HEK293T (cell line): Measurements from ENCODE around the gene MSMB.

Source experiments
- CTCF ChIA-PET: fragments of 350-600 bp; formaldehyde crosslinking; extraction: SDS; loops from one replicate; lab custom pipeline; 2021; ENCODE audit warnings: antibody characterized with exemption, inconsistent platforms; lab: Yijun Ruan, JAX
- POLR2A ChIA-PET: fragments of 350-600 bp; formaldehyde crosslinking; extraction: SDS; loops from one replicate; lab custom pipeline; 2020; ENCODE audit warnings: antibody characterized with exemption, inconsistent platforms; lab: Yijun Ruan, JAX
- DNase-seq: peaks from one replicate; pipeline ENCODE4 v3.0.0; 2012; ENCODE audit warnings: mixed read lengths; ENCODE audit errors: extremely low spot score
- ARNT ChIP-seq: fragments of 450-650 bp; IDR thresholded peaks from 2 replicates; pipeline ENCODE4 v1.6.1; 2017; ENCODE audit warnings: mild to moderate bottlenecking
- BHLHE40 ChIP-seq: fragments of 450-650 bp; IDR thresholded peaks from 2 replicates; pipeline ENCODE4 v1.6.1; 2016; ENCODE audit warnings: mild to moderate bottlenecking, moderate library complexity, borderline replicate concordance
- CTBP1 ChIP-seq: fragments of 450-650 bp; IDR thresholded peaks from 2 replicates; pipeline ENCODE4 v1.6.1; 2016; ENCODE audit warnings: borderline replicate concordance
- ELF4 ChIP-seq: fragments of 450-650 bp; IDR thresholded peaks from 2 replicates; pipeline ENCODE4 v1.6.1; 2017; ENCODE audit warnings: antibody characterized with exemption
- FOXA1 ChIP-seq: fragments of 450-650 bp; IDR thresholded peaks from 2 replicates; pipeline ENCODE4 v1.6.1; 2016; ENCODE audit warnings: mild to moderate bottlenecking
- FOXK2 ChIP-seq: fragments of 450-650 bp; IDR thresholded peaks from 2 replicates; pipeline ENCODE4 v1.6.1; 2016; ENCODE audit warnings: mild to moderate bottlenecking
- FOXM1 ChIP-seq: fragments of 450-650 bp; IDR thresholded peaks from 2 replicates; pipeline ENCODE4 v1.6.1; 2017; ENCODE audit warnings: mild to moderate bottlenecking, borderline replicate concordance
- HDGF ChIP-seq: fragments of 450-650 bp; IDR thresholded peaks from 2 replicates; pipeline ENCODE4 v1.6.1; 2017; ENCODE audit warnings: antibody characterized with exemption, borderline replicate concordance
- L3MBTL2 ChIP-seq: fragments of 450-650 bp; conservative IDR thresholded peaks from 2 replicates; pipeline ENCODE4 v1.6.1; 2016; ENCODE audit warnings: mild to moderate bottlenecking
- LEF1 ChIP-seq: fragments of 450-650 bp; IDR thresholded peaks from 2 replicates; pipeline ENCODE4 v1.6.1; 2017; ENCODE audit warnings: mild to moderate bottlenecking, borderline replicate concordance
- NFRKB ChIP-seq: fragments of 450-650 bp; IDR thresholded peaks from 2 replicates; pipeline ENCODE4 v1.6.1; 2016; ENCODE audit warnings: mild to moderate bottlenecking, moderate library complexity
- PKNOX1 ChIP-seq: fragments of 450-650 bp; IDR thresholded peaks from 2 replicates; pipeline ENCODE4 v1.6.1; 2016
- SP1 ChIP-seq: fragments of 450-650 bp; IDR thresholded peaks from 2 replicates; pipeline ENCODE4 v1.6.1; 2017
- SUZ12 ChIP-seq: fragments of 450-650 bp; IDR thresholded peaks from 2 replicates; pipeline ENCODE4 v1.6.1; 2016; ENCODE audit warnings: mild to moderate bottlenecking
- TARDBP ChIP-seq: fragments of 450-650 bp; IDR thresholded peaks from 2 replicates; pipeline ENCODE4 v1.6.1; 2016
- ZNF384 ChIP-seq: fragments of 450-650 bp; IDR thresholded peaks from 2 replicates; pipeline ENCODE4 v1.6.1; 2016

MSMB gene

GRCh38 chr10:46073564-46073963, 27.5 kb upstream of the MSMB start:
- TF ChIP-seq HDGF = no peak
- TF ChIP-seq CTBP1 = no peak
- no peak for TF ChIP-seq TARDBP
- TF ChIP-seq ZNF384 = no peak
- no peak for TF ChIP-seq BHLHE40
- no peak for TF ChIP-seq PKNOX1
- TF ChIP-seq SUZ12 = no peak
- TF ChIP-seq SP1 = no peak
- no peak for TF ChIP-seq FOXM1
- no peak for TF ChIP-seq NFRKB
- no peak for TF ChIP-seq ARNT
- TF ChIP-seq FOXA1 = no peak
- no peak for TF ChIP-seq ELF4
- ChIA-PET POLR2A (no interaction called here), CTCF (no interaction called here)
- no peak for DNase-seq

DNA sequence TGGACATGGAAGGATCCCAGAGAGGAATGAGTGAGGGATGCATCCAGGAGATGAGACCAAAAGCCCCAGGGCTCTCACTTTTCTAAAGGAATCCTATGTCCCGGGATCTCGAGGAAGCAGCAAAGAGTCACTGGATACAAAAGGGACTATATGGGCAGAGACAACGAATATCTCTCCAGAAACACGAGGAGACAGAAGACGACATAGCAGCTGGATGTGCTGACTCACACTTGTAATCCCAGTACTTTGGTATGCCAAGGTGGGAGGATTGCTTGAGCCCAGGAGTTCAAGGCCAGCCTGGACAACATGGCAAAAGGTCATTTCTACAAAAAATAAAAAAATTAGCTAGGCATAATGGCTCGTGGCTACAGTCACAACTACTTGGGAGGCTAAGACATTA, 24.7 kb upstream of the MSMB start:
- CTCF ChIA-PET = no interaction called here
- TF ChIP-seq BHLHE40 = no peak
- POLR2A ChIA-PET = no interaction called here

GRCh38 chr10:46069771-46070463, 23.8 kb upstream of the MSMB start:
- TF ChIP-seq BHLHE40 (no peak), SUZ12 (no peak), ELF4 (no peak), FOXM1 (no peak)
- ChIA-PET CTCF (no interaction called here), POLR2A (no interaction called here)
- no peak for DNase-seq

More for the DNA sequence above, 24.7 kb upstream of the MSMB start:
- no peak for DNase-seq

DNA sequence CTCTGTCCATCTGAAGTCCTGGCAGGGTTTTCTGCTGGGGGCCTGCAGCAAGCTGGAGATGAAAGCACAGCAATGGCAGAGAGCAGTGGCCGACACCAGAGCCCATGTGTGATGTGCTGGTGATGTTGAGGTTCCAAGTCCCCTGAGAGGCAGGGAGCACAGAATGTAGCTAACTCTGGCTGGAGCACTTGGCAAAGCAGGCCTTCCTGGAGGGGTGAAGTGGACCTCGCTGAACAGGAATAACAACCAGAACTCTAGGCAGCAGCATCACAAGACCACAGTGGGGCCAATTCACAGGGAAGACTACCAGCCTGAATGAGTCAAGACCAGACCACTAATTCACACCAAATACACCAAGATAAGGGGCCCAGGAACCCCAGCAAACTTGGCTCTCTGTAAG, 22.8 kb upstream of the MSMB start:
- DNase-seq = no peak
- POLR2A ChIA-PET = no interaction called here
- no peak for TF ChIP-seq LEF1
- CTCF ChIA-PET = no interaction called here

DNA sequence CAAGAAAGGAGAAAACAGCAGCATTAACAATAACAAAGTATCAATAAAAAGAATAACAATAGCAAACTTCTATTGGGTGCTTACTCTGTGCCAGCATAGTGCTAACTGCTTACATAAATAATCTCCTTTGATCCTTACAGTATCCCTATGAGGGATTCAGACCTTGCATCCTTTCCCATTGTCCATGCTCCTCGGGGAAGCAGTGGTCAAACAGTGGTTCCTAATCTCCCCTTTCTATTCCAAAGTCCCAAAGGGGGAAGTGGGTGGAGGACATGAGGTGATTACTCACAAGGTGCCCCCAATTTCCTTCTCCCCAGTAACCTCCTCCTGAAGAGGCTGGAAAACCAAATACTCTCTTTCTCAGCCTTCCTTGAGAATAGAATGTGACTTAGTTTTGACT, 22.0 kb upstream of the MSMB start:
- CTCF ChIA-PET = no interaction called here
- POLR2A ChIA-PET = no interaction called here
- TF ChIP-seq FOXK2 (no peak), FOXM1 (no peak), SUZ12 (no peak), FOXA1 (no peak), SP1 (no peak), NFRKB (no peak), BHLHE40 (no peak), ARNT (no peak), ZNF384 (no peak), CTBP1 (no peak), HDGF (no peak), LEF1 (no peak), ELF4 (no peak), L3MBTL2 (no peak), PKNOX1 (no peak), TARDBP (no peak)
- no peak for DNase-seq

DNA sequence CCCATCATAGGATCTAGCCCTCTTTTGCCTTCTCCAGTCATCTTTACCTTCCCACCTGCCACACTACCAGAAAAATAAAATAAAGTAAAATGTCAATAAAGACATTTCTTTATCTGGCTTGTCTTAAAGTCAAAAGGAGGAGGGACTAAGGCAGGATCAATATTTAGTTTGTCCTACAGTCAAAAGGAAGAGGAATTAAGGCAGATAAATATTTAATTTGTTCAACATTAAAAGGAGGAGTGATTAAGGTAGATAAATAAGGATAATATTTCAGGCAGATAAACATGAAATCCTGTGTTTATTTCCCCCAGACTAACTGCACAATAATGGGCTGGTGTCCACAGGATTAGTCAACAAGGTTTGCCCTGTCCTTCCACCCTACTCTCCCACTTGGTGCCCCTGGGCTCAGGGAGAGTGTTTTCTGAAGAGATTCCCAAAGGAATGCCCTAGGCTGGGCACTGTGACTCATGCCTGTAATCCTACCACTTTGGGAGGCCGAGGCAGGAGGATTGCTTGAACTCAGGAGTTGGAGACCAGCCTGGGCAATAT, 18.3 kb upstream of the MSMB start:
- POLR2A ChIA-PET = no interaction called here

GRCh38 chr10:46062723-46063428, 16.8 kb upstream of the MSMB start:
- DNase-seq = no peak
- TF ChIP-seq NFRKB (no peak), TARDBP (no peak), ELF4 (no peak), SUZ12 (no peak), HDGF (no peak), L3MBTL2 (no peak), SP1 (no peak), FOXM1 (no peak), ARNT (no peak), LEF1 (no peak)
- ChIA-PET POLR2A (no interaction called here), CTCF (no interaction called here)

More for the DNA sequence above, 18.3 kb upstream of the MSMB start:
- DNase-seq = no peak
- CTCF ChIA-PET = no interaction called here
- TF ChIP-seq TARDBP (no peak), NFRKB (no peak), CTBP1 (no peak), FOXA1 (no peak), ZNF384 (no peak), LEF1 (no peak), L3MBTL2 (no peak), ELF4 (no peak), FOXM1 (no peak), ARNT (no peak), SUZ12 (no peak), HDGF (no peak), BHLHE40 (no peak), FOXK2 (no peak)
